Measurements from ENCODE around the gene MYORG. TPM values are rescaled to one million over a fixed set of nuclear protein-coding genes. Genes with fewer than 3 reads are reported as not detected.
A peak's percentile ranks its signal among the peaks of the same experiment; 100 is the strongest.

MYORG gene
- total RNA-seq, 6 experiments from 2014 or later, result 27.1 to 73.6 (median 36.0) TPM

DNA sequence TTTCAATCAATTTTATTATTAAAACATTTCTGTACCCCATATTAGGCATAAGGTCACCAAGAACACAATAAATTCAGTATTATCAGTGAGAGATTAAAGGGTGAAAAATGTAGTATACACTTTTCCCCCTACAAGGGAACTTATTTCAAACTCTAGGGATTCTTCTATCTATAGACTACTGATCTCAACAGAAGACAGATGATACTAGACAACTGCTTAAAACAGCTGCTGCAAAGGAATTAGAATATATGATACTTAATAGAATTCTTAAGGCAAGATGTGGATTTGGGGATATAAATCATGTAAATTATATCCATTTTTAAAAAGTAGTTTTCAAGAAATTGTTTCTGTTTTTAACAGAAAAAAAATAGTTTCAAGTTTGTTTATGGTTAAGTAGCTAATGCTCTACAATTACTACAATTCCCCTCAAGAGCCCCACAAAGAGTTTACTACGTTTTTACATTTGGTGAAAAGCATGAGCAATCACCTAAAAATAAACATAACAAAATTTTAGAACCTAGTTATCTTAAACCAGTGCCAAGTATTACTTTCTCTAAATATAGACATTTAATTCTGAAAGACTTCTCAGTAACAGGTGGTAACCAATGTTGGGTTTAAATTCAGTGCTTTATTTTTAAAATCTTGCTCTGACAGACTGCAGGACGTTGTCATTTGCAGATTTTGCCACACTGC lies 53.7 kb downstream of the MYORG start:
- no peaks in the 10 kb centered on the region for H3K9me3 ChIP-seq
- TF ChIP-seq CTCF (IDR thresholded peaks at IDR 0.05) (no peak), POLR2A (IDR thresholded peaks at IDR 0.05) (no peak)
- H3K36me3 ChIP-seq, result no peaks in the 10 kb centered on the region
- no peak overlapping the region for H3K27ac ChIP-seq
- ATAC-seq (no peak), DNase-seq (no peak)
- no peak overlapping the region for H3K4me3 ChIP-seq
- no peaks in the 10 kb centered on the region for H3K4me1 ChIP-seq
- H3K27me3 ChIP-seq, result no peaks in the 10 kb centered on the region
- WGBS (ENCODE audit: insufficient coverage, low coverage, low lambda C conversion rate, missing lambda C conversion rate), result 71% methylated on average over 2 of the region's 2 CpGs
- intact Hi-C loops (cut with DNase I), result no loop called here

DNA sequence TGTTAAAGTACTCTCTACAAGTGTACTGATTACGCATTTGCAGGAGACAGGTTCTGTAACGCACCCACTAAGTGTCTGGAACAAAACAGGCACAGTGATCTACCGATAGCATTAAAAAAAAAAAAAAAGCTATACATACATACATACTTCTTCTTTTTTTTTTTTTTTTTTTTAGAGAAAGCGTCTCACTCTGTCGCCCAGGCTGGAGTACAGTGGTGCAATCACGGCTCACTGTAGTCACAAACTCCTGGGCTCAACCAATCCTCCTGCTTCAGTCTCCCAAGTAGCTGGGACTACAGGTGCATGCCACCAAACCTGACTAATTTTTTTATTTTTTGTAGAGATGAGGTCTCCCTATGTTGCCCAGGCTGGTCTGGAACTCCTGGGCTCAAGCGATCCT lies 55.2 kb downstream of the MYORG start:
- no peak overlapping the region for H3K4me3 ChIP-seq
- intact Hi-C loops (cut with DNase I), result no loop called here
- no peak for ATAC-seq
- H3K27me3 ChIP-seq, result no peaks in the 10 kb centered on the region
- WGBS (ENCODE audit: insufficient coverage, low coverage, low lambda C conversion rate, missing lambda C conversion rate), result 97% methylated on average over 7 of the region's 7 CpGs
- DNase-seq, result no peak
- no peaks in the 10 kb centered on the region for H3K4me1 ChIP-seq
- TF ChIP-seq POLR2A (IDR thresholded peaks at IDR 0.05), result no peak
- no peak for TF ChIP-seq CTCF (IDR thresholded peaks at IDR 0.05)
- no peak overlapping the region for H3K27ac ChIP-seq
- H3K36me3 ChIP-seq, result no peaks in the 10 kb centered on the region
- H3K9me3 ChIP-seq, result no peaks in the 10 kb centered on the region

DNA sequence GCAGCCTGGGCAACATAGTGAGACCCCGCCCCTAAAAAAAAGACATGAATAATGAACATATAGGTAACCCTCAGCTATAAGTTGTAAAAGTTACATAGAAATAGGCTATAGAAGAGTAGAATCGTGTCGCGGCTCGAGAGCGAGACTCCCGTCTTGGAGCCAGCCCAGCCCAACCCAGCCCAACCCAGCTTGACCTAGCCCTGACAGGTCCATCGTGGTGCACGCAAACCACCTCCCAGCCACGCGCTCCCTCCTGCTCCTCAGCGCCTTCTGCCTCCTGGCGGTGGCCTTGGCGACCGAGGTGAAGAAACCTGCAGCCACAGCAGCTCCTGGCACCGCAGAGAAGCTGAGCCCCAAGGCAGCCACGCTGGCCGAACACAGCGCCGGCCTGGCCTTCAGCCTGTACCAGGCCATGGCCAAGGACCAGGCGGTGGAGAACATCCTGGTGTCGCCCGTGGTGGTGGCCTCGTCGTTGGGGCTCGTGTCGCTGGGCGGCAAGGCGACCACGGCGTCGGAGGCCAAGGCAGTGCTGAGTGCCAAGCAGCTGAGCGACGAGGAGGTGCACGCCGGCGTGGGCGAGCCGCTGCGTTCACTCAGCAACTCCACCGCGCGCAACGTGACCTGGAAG lies 58.4 kb downstream of the MYORG start:
- no peak overlapping the region for H3K4me3 ChIP-seq
- H3K27me3 ChIP-seq, result no peaks in the 10 kb centered on the region
- WGBS (ENCODE audit: insufficient coverage, low coverage, low lambda C conversion rate, missing lambda C conversion rate), result 88% methylated on average over 13 of the region's 44 CpGs
- H3K27ac ChIP-seq, result no peak overlapping the region
- H3K9me3 ChIP-seq, result no peaks in the 10 kb centered on the region
- ATAC-seq (no peak), DNase-seq (peak in 1 of 3 donors; percentile 48)
- intact Hi-C loops (cut with DNase I), result no loop called here
- no peak for TF ChIP-seq POLR2A (IDR thresholded peaks at IDR 0.05)
- TF ChIP-seq CTCF (IDR thresholded peaks at IDR 0.05), result no peak
- H3K4me1 ChIP-seq, result no peaks in the 10 kb centered on the region
- H3K36me3 ChIP-seq, result no peaks in the 10 kb centered on the region

- H3K36me3 ChIP-seq, result no peaks in the 10 kb centered on the region
- no peak for TF ChIP-seq POLR2A (IDR thresholded peaks at IDR 0.05)
- no peak for TF ChIP-seq CTCF (IDR thresholded peaks at IDR 0.05)
- intact Hi-C loops (cut with DNase I), result no loop called here
- no peak for ATAC-seq
- no peaks in the 10 kb centered on the region for H3K9me3 ChIP-seq
- DNase-seq, result no peak
- H3K27me3 ChIP-seq, result no peaks in the 10 kb centered on the region
- whole genome bisulfite sequencing (ENCODE audit: insufficient coverage, low coverage, low lambda C conversion rate, missing lambda C conversion rate), result 81% methylated on average over 2 of the region's 2 CpGs
- H3K4me3 ChIP-seq, result no peak overlapping the region
- H3K27ac ChIP-seq, result no peak overlapping the region
- no peaks in the 10 kb centered on the region for H3K4me1 ChIP-seq
Observed at GRCh38 chr9:34317436-34317835, 59.3 kb downstream of the MYORG start.

Small RNA genes lying within 50 kb of the gene (small RNA-seq; reads per million reads assigned to genes)
- gene RF00019, result 0 reads per million in 2 experiments

Other genes starting within 250 kb of the MYORG start
- gene UBAP1, start 197.9 kb downstream of the MYORG start, total RNA-seq, result 10 to 100 TPM; 24.3 to 38.1 (median 29.7) TPM
- under 1 TPM; 0.14 to 0.74 (median 0.24) TPM for gene KIF24, start 47.6 kb downstream of the MYORG start, total RNA-seq
- gene NUDT2, start 47.3 kb downstream of the MYORG start, total RNA-seq, result 10 to 100 TPM in 4 of 6 experiments, 1 to 10 TPM in 2; 4.9 to 13.7 (median 11.2) TPM
- gene FAM219A, start 81.7 kb upstream of the MYORG start, total RNA-seq, result 10 to 100 TPM in 1 of 6 experiments, 1 to 10 TPM in 5; 4.1 to 10.7 (median 5.3) TPM
- gene DNAI1, start 81.9 kb upstream of the MYORG start, total RNA-seq, result not detected
- 1 to 10 TPM; 1.5 to 2.7 (median 2.1) TPM for gene ENHO, start 146.1 kb upstream of the MYORG start, total RNA-seq
- 10 to 100 TPM in 1 of 6 experiments, 1 to 10 TPM in 4, under 1 TPM in 1; 0.71 to 12.5 (median 3.4) TPM for gene CNTFR, start 212.8 kb upstream of the MYORG start, total RNA-seq
- gene RPP25L, start 235.2 kb upstream of the MYORG start, total RNA-seq, result 10 to 100 TPM; 15.2 to 29.1 (median 25.0) TPM
- 10 to 100 TPM; 26.4 to 36.8 (median 32.7) TPM for gene DCTN3, start 243.6 kb upstream of the MYORG start, total RNA-seq

Measured in right lobe of liver (tissue), 6 donors.